Measurements from ENCODE around the gene C6orf89.

Gene C6orf89

DNA sequence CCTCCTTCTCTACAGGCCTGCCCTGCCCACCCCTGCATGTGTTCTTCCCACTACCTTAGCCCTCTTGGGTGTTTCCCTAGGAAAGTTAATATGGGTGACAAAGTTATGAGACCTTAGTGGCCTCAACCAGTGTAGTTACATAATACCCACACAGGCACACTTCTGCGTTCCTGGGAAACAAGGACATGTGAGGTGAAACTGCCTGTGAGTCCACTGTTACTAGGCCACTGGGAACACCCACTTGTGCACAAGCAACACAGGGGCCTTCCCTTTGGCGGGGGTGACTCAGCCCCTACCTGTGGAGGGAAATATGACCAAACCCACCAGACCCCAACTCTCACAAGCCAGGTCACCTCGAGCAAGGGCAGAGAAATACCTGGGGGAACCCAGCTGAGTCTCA is 81.5 kb downstream of the C6orf89 start:
- DNase-seq (ENCODE audit: low read depth), result no peak
- TF ChIP-seq, protein P1, sequence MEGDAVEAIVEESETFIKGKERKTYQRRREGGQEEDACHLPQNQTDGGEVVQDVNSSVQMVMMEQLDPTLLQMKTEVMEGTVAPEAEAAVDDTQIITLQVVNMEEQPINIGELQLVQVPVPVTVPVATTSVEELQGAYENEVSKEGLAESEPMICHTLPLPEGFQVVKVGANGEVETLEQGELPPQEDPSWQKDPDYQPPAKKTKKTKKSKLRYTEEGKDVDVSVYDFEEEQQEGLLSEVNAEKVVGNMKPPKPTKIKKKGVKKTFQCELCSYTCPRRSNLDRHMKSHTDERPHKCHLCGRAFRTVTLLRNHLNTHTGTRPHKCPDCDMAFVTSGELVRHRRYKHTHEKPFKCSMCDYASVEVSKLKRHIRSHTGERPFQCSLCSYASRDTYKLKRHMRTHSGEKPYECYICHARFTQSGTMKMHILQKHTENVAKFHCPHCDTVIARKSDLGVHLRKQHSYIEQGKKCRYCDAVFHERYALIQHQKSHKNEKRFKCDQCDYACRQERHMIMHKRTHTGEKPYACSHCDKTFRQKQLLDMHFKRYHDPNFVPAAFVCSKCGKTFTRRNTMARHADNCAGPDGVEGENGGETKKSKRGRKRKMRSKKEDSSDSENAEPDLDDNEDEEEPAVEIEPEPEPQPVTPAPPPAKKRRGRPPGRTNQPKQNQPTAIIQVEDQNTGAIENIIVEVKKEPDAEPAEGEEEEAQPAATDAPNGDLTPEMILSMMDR (conservative IDR thresholded peaks at IDR 0.05; ENCODE audit: low read length), result no peak
- H3K4me3 ChIP-seq (ENCODE audit: low read length), result no peak overlapping the region

DNA sequence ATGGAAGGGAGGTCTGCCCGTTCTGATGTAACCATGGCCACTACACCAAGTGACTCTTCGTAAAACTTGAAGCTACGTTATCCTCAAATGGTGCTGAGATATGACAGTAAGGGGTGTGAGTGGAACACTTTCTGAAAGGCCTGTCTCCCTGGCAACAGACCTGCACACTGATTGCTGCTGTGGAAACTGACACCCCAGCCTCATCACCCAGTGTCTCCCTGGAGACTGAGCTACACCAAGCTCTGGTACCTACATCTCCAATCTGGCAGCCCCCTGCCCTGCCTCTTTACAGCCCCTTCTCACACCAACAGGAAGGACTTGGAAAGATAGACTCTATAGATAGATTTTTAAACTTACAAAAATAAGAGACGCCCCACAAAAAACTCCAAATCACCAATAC is 82.0 kb downstream of the C6orf89 start:
- H3K4me3 ChIP-seq (ENCODE audit: low read length), result no peak overlapping the region
- TF ChIP-seq, protein P1 (conservative IDR thresholded peaks at IDR 0.05; ENCODE audit: low read length), result no peak
- DNase-seq (ENCODE audit: low read depth), result no peak

DNA sequence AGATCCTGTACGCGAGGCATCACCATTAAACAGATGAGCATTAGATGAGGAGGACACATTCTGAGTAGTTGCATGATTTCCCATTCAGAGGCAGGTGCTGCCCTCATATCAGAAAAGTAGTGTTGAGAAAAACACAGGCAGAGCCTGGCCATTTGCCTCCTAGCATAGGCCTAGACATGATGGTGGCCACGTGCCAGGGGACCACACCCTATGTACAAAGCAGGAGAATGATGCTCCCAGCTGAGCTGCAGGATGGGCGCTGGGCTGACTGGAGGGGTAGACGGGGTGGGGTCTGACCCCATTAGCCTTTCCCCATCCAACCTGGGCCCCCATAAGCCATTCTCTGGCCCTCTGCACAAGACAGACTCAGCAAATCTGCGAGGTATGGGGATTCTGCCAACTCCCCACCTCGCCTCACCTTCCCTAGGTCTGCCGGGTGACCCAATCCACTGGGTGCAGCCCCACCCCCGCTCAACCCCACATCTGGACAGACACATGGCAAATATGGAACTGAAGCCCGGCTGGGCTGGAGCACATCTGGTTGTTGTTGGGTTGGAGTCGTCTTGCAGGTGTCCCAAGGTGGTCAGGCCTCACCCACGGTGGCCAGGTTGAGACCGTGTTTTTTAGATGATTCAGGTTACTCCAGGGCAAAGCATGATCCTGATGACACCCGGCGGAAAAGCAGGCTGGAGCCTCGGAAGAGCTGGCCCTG is 82.7 kb downstream of the C6orf89 start:
- TF ChIP-seq, protein P1 (conservative IDR thresholded peaks at IDR 0.05; ENCODE audit: low read length), result no peak
- DNase-seq (ENCODE audit: low read depth), result no peak
- no peak overlapping the region for H3K4me3 ChIP-seq (ENCODE audit: low read length)

DNA sequence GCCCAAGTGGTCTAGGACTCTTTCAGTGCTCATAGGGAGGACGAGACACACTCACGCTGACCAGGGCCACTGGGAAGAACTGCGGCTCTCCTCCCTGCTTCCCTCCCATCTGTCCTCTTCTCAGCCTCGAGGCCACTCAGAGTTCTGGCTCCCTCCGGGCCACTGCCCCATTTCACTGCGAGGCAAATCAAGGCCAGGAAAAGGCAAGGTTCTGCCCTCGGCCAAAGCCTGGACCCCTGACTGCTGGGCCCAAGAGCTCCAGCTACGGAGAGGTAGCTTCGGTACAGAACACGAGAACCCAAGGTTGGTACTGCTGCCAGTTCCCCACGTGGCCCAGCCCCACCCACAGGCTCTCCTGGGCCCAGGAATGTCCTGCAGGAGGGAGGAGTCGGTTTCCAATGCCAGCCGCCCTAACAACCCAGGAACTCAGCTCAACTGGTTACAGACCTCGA is 83.5 kb downstream of the C6orf89 start:
- DNase-seq (ENCODE audit: low read depth), result no peak
- TF ChIP-seq, protein P1 (conservative IDR thresholded peaks at IDR 0.05; ENCODE audit: low read length), result no peak
- H3K4me3 ChIP-seq (ENCODE audit: low read length), result no peak overlapping the region

DNA sequence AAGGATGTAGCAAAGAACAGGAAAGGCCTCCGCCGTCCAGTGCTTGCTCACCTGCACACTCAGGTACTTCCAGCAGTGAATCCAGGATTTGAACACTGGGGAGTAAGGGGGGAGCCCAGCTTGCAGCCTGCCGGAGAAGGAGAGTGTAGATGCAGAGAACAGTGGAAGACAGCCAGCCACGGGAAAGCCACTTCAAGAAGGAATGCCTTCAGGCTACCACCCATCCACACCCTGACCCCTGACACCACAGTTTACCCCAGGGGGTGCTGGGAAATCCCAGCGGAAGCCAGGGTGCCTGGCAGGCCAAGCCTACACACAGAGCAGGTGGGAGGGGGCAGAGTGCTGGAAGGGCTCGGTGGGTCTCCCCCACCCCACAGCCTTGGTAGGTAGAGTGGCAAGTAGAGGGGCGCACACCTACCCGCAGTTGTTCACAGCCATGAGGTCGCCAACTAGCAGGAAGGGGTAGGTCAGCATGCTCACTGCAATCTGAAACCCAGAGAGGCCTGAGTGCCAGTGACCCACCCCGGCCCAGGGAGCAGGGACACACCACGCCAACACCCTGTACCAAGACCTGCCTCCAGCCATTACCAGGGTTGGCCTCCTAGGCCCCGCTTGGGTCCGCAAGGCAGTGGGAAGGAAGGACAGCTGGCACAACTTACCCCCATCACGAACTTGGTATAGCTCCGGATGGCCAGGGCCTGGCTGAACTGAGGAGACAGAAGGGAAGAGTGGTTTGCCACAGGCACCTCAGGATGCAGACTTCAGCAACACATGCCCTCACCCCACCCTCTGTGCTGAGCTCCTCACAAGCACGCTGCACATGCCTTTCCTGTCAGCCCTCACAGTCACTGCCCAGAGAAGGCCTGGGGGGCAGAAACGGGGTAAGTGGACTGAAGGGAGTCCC is 84.5 kb downstream of the C6orf89 start:
- TF ChIP-seq, protein P1 (conservative IDR thresholded peaks at IDR 0.05; ENCODE audit: low read length), result no peak
- no peak overlapping the region for H3K4me3 ChIP-seq (ENCODE audit: low read length)
- no peak for DNase-seq (ENCODE audit: low read depth)

DNA sequence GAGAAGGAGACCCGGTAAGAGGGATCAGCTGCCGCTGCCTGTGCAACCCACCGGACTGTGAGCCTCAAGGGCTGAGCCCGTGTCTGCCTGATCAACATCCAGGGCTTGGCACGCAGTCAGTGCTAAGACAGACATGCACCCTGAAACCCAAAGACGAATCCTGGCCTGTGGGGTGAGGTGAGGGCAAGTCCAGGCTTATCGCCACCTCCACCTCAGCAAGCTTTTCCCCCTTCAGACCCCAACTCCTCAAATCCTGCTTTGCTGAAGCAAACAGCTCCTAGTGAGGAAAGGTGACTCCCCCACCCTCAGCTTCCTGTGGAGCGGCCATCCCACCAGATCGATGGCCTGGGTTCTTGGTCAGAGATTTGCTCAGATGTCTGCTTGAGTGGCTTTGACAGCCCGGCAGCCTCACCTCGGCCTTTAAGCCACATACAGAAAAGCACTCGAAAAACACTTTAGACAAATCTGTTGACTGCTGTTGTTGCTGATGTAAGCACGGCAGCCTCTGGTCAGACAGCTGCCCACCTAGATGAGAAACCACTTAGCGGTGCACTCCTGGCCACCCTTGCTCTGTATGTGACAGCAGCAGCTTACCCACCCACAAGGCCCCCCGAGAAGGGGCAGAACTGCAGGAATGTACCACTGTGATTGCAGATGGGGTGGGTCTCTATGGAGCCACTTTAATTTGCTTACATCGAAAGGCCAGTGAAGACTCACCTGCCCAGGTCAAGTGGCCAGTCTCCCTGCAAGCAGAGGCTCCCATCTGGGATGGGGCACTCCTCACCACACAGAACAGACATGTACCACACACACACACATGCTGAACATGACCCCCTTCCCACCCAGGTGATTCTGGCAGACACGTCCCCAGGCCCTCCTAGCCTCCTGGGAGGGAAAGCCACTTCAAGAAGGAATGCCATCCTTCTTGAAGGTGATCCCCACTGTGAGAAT is 85.4 kb downstream of the C6orf89 start:
- DNase-seq (ENCODE audit: low read depth), result no peak
- H3K4me3 ChIP-seq (ENCODE audit: low read length), result no peak overlapping the region
- TF ChIP-seq, protein P1 (conservative IDR thresholded peaks at IDR 0.05; ENCODE audit: low read length), result no peak
